ENCODE results near the gene RPS19BP1. TPM values are rescaled to one million over a fixed set of nuclear protein-coding genes. Genes with fewer than 3 reads are reported as not detected.

RPS19BP1 gene
- total RNA-seq, 2 experiments from 2014 or later, result 66.5 to 71.4 TPM

- H3K4me1 Mint-ChIP-seq, result peaks cover 16% of the 10 kb centered on the region
- no peak overlapping the region for H3K4me3 Mint-ChIP-seq
- ATAC-seq (ENCODE audit: low read depth), result peak; percentile 64
- no peaks in the 10 kb centered on the region for H3K36me3 Mint-ChIP-seq
- DNase-seq, result peak; percentile 64
- H3K27me3 Mint-ChIP-seq, result peaks cover 4% of the 10 kb centered on the region
- H3K27ac Mint-ChIP-seq, result no peak overlapping the region
- POLR2A ChIA-PET, result interaction anchor here (0.5 to 5.5 kb wide), 6 partner anchors 22 to 548 kb away, joined by 3 to 40 read pairs (median 4); partner anchors contain the start of genes ATF4 and RPS19BP1
- H3K9me3 Mint-ChIP-seq, result no peaks in the 10 kb centered on the region
Measured at GRCh38 chr22:39496131-39496838, 36.3 kb downstream of the RPS19BP1 start.

- Mint-ChIP-seq H3K36me3 (no peaks in the 10 kb centered on the region), H3K4me3 (no peak overlapping the region), H3K27ac (no peak overlapping the region), H3K9me3 (no peaks in the 10 kb centered on the region), H3K4me1 (peaks cover 20% of the 10 kb centered on the region), H3K27me3 (peaks cover 4% of the 10 kb centered on the region)
- no peak for DNase-seq
- POLR2A ChIA-PET, result interaction anchor here (0.6 to 5.9 kb wide), 4 partner anchors 9 to 95 kb away, joined by 3 to 41 read pairs (median 24); partner anchors contain the start of genes ATF4, RPS19BP1 and TAB1
- ATAC-seq (ENCODE audit: low read depth), result no peak
Measured at GRCh38 chr22:39494471-39495120, 38.0 kb downstream of the RPS19BP1 start.

GRCh38 chr22:39493759-39494158 lies 38.8 kb downstream of the RPS19BP1 start:
- DNase-seq, result no peak
- Mint-ChIP-seq H3K4me3 (no peak overlapping the region), H3K4me1 (peaks cover 20% of the 10 kb centered on the region), H3K27ac (peak overlapping the region; percentile 60), H3K27me3 (peaks cover 2% of the 10 kb centered on the region), H3K9me3 (no peaks in the 10 kb centered on the region), H3K36me3 (no peaks in the 10 kb centered on the region)
- ATAC-seq (ENCODE audit: low read depth), result no peak
- POLR2A ChIA-PET, result interaction anchor here (2.1 to 5.9 kb wide), 4 partner anchors 8 to 94 kb away, joined by 7 to 41 read pairs (median 24); partner anchors contain the start of genes ATF4, MIEF1, RPS19BP1 and TAB1

GRCh38 chr22:39492186-39492585 lies 40.4 kb downstream of the RPS19BP1 start:
- Mint-ChIP-seq H3K4me3 (no peak overlapping the region), H3K27ac (no peak overlapping the region), H3K27me3 (no peaks in the 10 kb centered on the region), H3K4me1 (peaks cover 18% of the 10 kb centered on the region), H3K36me3 (no peaks in the 10 kb centered on the region), H3K9me3 (no peaks in the 10 kb centered on the region)
- DNase-seq (no peak), ATAC-seq (ENCODE audit: low read depth) (no peak)
- POLR2A ChIA-PET, result interaction anchor here (0.6 to 5.9 kb wide), 4 partner anchors 10 to 1642 kb away, joined by 5 to 41 read pairs (median 24); partner anchors contain the start of genes ATF4, MIEF1 and RPS19BP1

GRCh38 chr22:39491696-39492095 lies 40.9 kb downstream of the RPS19BP1 start:
- Mint-ChIP-seq H3K9me3 (no peaks in the 10 kb centered on the region), H3K4me3 (no peak overlapping the region), H3K27ac (no peak overlapping the region), H3K27me3 (no peaks in the 10 kb centered on the region), H3K36me3 (no peaks in the 10 kb centered on the region), H3K4me1 (peaks cover 18% of the 10 kb centered on the region)
- POLR2A ChIA-PET, result interaction anchor here (5.9 kb wide), 1 partner anchor 30 kb away, joined by 41 read pairs; the partner anchor contains the start of gene ATF4
- DNase-seq (no peak), ATAC-seq (ENCODE audit: low read depth) (no peak)

GRCh38 chr22:39490966-39491680 lies 41.4 kb downstream of the RPS19BP1 start:
- Mint-ChIP-seq H3K9me3 (no peaks in the 10 kb centered on the region), H3K4me3 (no peak overlapping the region), H3K4me1 (peaks cover 18% of the 10 kb centered on the region), H3K36me3 (no peaks in the 10 kb centered on the region), H3K27ac (no peak overlapping the region), H3K27me3 (no peaks in the 10 kb centered on the region)
- no peak for ATAC-seq (ENCODE audit: low read depth)
- POLR2A ChIA-PET, result interaction anchor here (0.6 to 5.9 kb wide), 6 partner anchors 11 to 171 kb away, joined by 3 to 41 read pairs (median 6); partner anchors contain the start of genes ATF4, MIEF1 and TAB1
- DNase-seq, result no peak

- H3K4me1 Mint-ChIP-seq, result peaks cover 18% of the 10 kb centered on the region
- H3K9me3 Mint-ChIP-seq, result no peaks in the 10 kb centered on the region
- no peak overlapping the region for H3K27ac Mint-ChIP-seq
- no peak overlapping the region for H3K4me3 Mint-ChIP-seq
- ATAC-seq (ENCODE audit: low read depth), result peak; percentile 97
- peak; percentile 61 for DNase-seq
- no peaks in the 10 kb centered on the region for H3K27me3 Mint-ChIP-seq
- no peaks in the 10 kb centered on the region for H3K36me3 Mint-ChIP-seq
- POLR2A ChIA-PET, result interaction anchor here (0.5 to 5.9 kb wide), 8 partner anchors 11 to 911 kb away, joined by 3 to 41 read pairs (median 6); partner anchors contain the start of genes ATF4, MIEF1 and TAB1
Measured at GRCh38 chr22:39490135-39490798, 42.3 kb downstream of the RPS19BP1 start.

GRCh38 chr22:39489094-39490068 lies 43.2 kb downstream of the RPS19BP1 start:
- Mint-ChIP-seq H3K4me3 (no peak overlapping the region), H3K27me3 (no peaks in the 10 kb centered on the region), H3K36me3 (no peaks in the 10 kb centered on the region), H3K27ac (no peak overlapping the region), H3K9me3 (no peaks in the 10 kb centered on the region), H3K4me1 (peaks cover 13% of the 10 kb centered on the region)
- no peak for DNase-seq
- POLR2A ChIA-PET, result interaction anchor here (1.1 to 5.9 kb wide), 6 partner anchors 12 to 169 kb away, joined by 3 to 41 read pairs (median 6); partner anchors contain the start of genes ATF4, MIEF1 and TAB1
- ATAC-seq (ENCODE audit: low read depth), result no peak

- H3K27ac Mint-ChIP-seq, result no peak overlapping the region
- H3K27me3 Mint-ChIP-seq, result no peaks in the 10 kb centered on the region
- H3K36me3 Mint-ChIP-seq, result no peaks in the 10 kb centered on the region
- POLR2A ChIA-PET, result no interaction called here
- H3K9me3 Mint-ChIP-seq, result no peaks in the 10 kb centered on the region
- H3K4me3 Mint-ChIP-seq, result no peak overlapping the region
- no peak for ATAC-seq (ENCODE audit: low read depth)
- no peak for DNase-seq
- H3K4me1 Mint-ChIP-seq, result peaks cover 10% of the 10 kb centered on the region
Measured at GRCh38 chr22:39488563-39489083, 43.9 kb downstream of the RPS19BP1 start.

GRCh38 chr22:39487826-39488520 lies 44.6 kb downstream of the RPS19BP1 start:
- peaks cover 5% of the 10 kb centered on the region for H3K4me1 Mint-ChIP-seq
- DNase-seq (no peak), ATAC-seq (ENCODE audit: low read depth) (no peak)
- H3K36me3 Mint-ChIP-seq, result no peaks in the 10 kb centered on the region
- H3K27me3 Mint-ChIP-seq, result no peaks in the 10 kb centered on the region
- POLR2A ChIA-PET, result no interaction called here
- H3K27ac Mint-ChIP-seq, result no peak overlapping the region
- no peaks in the 10 kb centered on the region for H3K9me3 Mint-ChIP-seq
- no peak overlapping the region for H3K4me3 Mint-ChIP-seq
